OCI-LY3 (cell line): ENCODE data around the gene SHISA6.

Experiments
- H2AFZ ChIP-seq: fragments of 200-600, 300-600 bp; shearing (Covaris generic); 2 replicates; pipeline ENCODE4 v1.6.0; 2014; ENCODE audit warnings: antibody characterized with exemption, low read depth, low read length
- H3K27ac ChIP-seq: fragments of 200-600, 300-600 bp; sonication (generic); 2 replicates; pipeline ENCODE4 v1.5.1; 2014; ENCODE audit warnings: mild to moderate bottlenecking, low read length, moderate library complexity, mixed read lengths
- H3K27me3 ChIP-seq: fragments of 200-600, 300-600 bp; sonication (generic); 2 replicates; pipeline ENCODE4 v1.6.1; 2014; ENCODE audit warnings: low read depth, low read length, mixed read lengths
- H3K36me3 ChIP-seq: fragments of 200-600, 300-600 bp; sonication (generic); replicated peaks from 2 replicates; pipeline ENCODE3; 2014; ENCODE audit warnings: low read depth, low read length, mixed read lengths
- H3K4me1 ChIP-seq: fragments of 300-600, 200-600 bp; sonication (generic); 2 replicates; pipeline ENCODE4 v1.6.1; 2014; ENCODE audit warnings: low read length, mixed read lengths
- H3K4me2 ChIP-seq: fragments of 200-600, 300-600 bp; sonication (generic); 2 replicates; pipeline ENCODE4 v1.6.1; 2014; ENCODE audit warnings: low read length, mixed read lengths
- H3K4me3 ChIP-seq: fragments of 300-600, 200-600 bp; sonication (generic); 2 replicates; pipeline ENCODE4 v1.5.1; 2014; ENCODE audit warnings: antibody characterized with exemption, mild to moderate bottlenecking, low read length, moderate library complexity
- H3K79me2 ChIP-seq: fragments of 300-600, 200-600 bp; shearing (Covaris generic); 2 replicates; pipeline ENCODE4 v1.6.1; 2014; ENCODE audit warnings: mild to moderate bottlenecking, low read length, mixed read lengths
- H3K9ac ChIP-seq: fragments of 300-600, 200-600 bp; shearing (Covaris generic); 2 replicates; pipeline ENCODE4 v1.6.0; 2014; ENCODE audit warnings: mild to moderate bottlenecking, low read length, moderate library complexity
- H3K9me3 ChIP-seq: fragments of 200-600, 300-600 bp; shearing (Covaris generic); 2 replicates; pipeline ENCODE4 v1.6.1; 2014; ENCODE audit warnings: low read length, mixed read lengths; ENCODE audit not compliant: insufficient read depth
- H4K20me1 ChIP-seq: fragments of 200-600, 300-600 bp; sonication (generic); 2 replicates; pipeline ENCODE4 v1.6.1; 2016; ENCODE audit warnings: low read length, mixed read lengths; ENCODE audit not compliant: insufficient read depth
- EZH2phosphoT487 ChIP-seq: fragments of 200-600 bp; shearing (Covaris generic); IDR thresholded peaks from 2 replicates; pipeline ENCODE4 v1.6.1; 2018; ENCODE audit warnings: antibody characterized with exemption, mixed run types, low read depth
- TF ChIP-seq, protein P1 (sequence below): fragments of 200-600, 300-600 bp; sonication (generic); IDR thresholded peaks from 2 replicates; pipeline ENCODE4 v1.5.1; 2014; ENCODE audit warnings: antibody characterized with exemption, low read length, low read depth

Gene SHISA6

GRCh38 chr17:11561702-11562101, 320.7 kb downstream of the SHISA6 start:
- H3K79me2 ChIP-seq: no peaks in the 10 kb centered on the region
- H3K27ac ChIP-seq: no peak overlapping the region
- H3K9me3 ChIP-seq: no peaks in the 10 kb centered on the region
- no peaks in the 10 kb centered on the region for H3K27me3 ChIP-seq
- H3K4me2 ChIP-seq: no peak overlapping the region
- no peak overlapping the region for H2AFZ ChIP-seq
- H3K36me3 ChIP-seq: no peaks in the 10 kb centered on the region
- no peaks in the 10 kb centered on the region for H4K20me1 ChIP-seq
- H3K4me1 ChIP-seq: no peaks in the 10 kb centered on the region
- H3K4me3 ChIP-seq: no peak overlapping the region
- H3K9ac ChIP-seq: no peak overlapping the region
- TF ChIP-seq EZH2phosphoT487: no peak
- TF ChIP-seq, protein P1, sequence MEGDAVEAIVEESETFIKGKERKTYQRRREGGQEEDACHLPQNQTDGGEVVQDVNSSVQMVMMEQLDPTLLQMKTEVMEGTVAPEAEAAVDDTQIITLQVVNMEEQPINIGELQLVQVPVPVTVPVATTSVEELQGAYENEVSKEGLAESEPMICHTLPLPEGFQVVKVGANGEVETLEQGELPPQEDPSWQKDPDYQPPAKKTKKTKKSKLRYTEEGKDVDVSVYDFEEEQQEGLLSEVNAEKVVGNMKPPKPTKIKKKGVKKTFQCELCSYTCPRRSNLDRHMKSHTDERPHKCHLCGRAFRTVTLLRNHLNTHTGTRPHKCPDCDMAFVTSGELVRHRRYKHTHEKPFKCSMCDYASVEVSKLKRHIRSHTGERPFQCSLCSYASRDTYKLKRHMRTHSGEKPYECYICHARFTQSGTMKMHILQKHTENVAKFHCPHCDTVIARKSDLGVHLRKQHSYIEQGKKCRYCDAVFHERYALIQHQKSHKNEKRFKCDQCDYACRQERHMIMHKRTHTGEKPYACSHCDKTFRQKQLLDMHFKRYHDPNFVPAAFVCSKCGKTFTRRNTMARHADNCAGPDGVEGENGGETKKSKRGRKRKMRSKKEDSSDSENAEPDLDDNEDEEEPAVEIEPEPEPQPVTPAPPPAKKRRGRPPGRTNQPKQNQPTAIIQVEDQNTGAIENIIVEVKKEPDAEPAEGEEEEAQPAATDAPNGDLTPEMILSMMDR: no peak

- no peaks in the 10 kb centered on the region for H3K79me2 ChIP-seq
- H3K9ac ChIP-seq: no peak overlapping the region
- TF ChIP-seq, protein P1: no peak
- TF ChIP-seq EZH2phosphoT487: no peak
- no peak overlapping the region for H3K27ac ChIP-seq
- no peak overlapping the region for H3K4me3 ChIP-seq
- H2AFZ ChIP-seq: no peak overlapping the region
- H3K27me3 ChIP-seq: no peaks in the 10 kb centered on the region
- H3K4me2 ChIP-seq: no peak overlapping the region
- H3K36me3 ChIP-seq: no peaks in the 10 kb centered on the region
- H3K4me1 ChIP-seq: no peaks in the 10 kb centered on the region
- no peaks in the 10 kb centered on the region for H3K9me3 ChIP-seq
- H4K20me1 ChIP-seq: no peaks in the 10 kb centered on the region
Observed at GRCh38 chr17:11564589-11565380, 323.8 kb downstream of the SHISA6 start.

GRCh38 chr17:11565591-11565990, 324.6 kb downstream of the SHISA6 start:
- Histone ChIP-seq H3K9me3 (no peaks in the 10 kb centered on the region), H3K4me1 (no peaks in the 10 kb centered on the region), H3K4me3 (no peak overlapping the region), H3K9ac (no peak overlapping the region), H3K27me3 (no peaks in the 10 kb centered on the region), H3K4me2 (no peak overlapping the region), H3K27ac (no peak overlapping the region), H2AFZ (no peak overlapping the region), H3K79me2 (no peaks in the 10 kb centered on the region), H3K36me3 (no peaks in the 10 kb centered on the region), H4K20me1 (no peaks in the 10 kb centered on the region)
- no peak for TF ChIP-seq EZH2phosphoT487
- TF ChIP-seq, protein P1: no peak

GRCh38 chr17:11578998-11579397, 338.0 kb downstream of the SHISA6 start:
- Histone ChIP-seq H3K79me2 (no peaks in the 10 kb centered on the region), H3K27me3 (no peaks in the 10 kb centered on the region), H2AFZ (no peak overlapping the region), H3K4me1 (no peaks in the 10 kb centered on the region), H3K36me3 (no peaks in the 10 kb centered on the region), H3K4me3 (no peak overlapping the region), H4K20me1 (no peaks in the 10 kb centered on the region), H3K9ac (no peak overlapping the region), H3K4me2 (no peak overlapping the region), H3K27ac (no peak overlapping the region), H3K9me3 (no peaks in the 10 kb centered on the region)
- no peak for TF ChIP-seq EZH2phosphoT487
- TF ChIP-seq, protein P1: no peak
